Kidney epithelial cell (primary cell): ENCODE measurements around the gene OPRL1. TPM values are rescaled to one million over a fixed set of nuclear protein-coding genes. Genes with fewer than 3 reads are reported as not detected.
"Not testable (repeated sequence)": the region's sequence is repeated elsewhere in the genome, so short reads cannot be mapped to it uniquely, and the experiment has no call there.

Experiments
- DNase-seq: peaks from one replicate; pipeline ENCODE4 v3.0.0-alpha.2; 2010; ENCODE audit warnings: low read depth
- H3K27me3 ChIP-seq: 2 replicates; pipeline ENCODE4 v1.6.0; 2011; ENCODE audit warnings: low read length; ENCODE audit not compliant: control insufficient read depth, insufficient read depth
- H3K36me3 ChIP-seq: 2 replicates; pipeline ENCODE4 v1.5.1; 2011; ENCODE audit warnings: low read length; ENCODE audit not compliant: control insufficient read depth, insufficient read depth
- H3K4me3 ChIP-seq: 2 replicates; pipeline ENCODE4 v1.5.1; 2011; ENCODE audit warnings: low read depth, mild to moderate bottlenecking, control low read depth, low read length
- CTCF ChIP-seq: IDR thresholded peaks from 2 replicates; pipeline ENCODE4 v1.5.1; 2011; ENCODE audit warnings: mild to moderate bottlenecking, moderate library complexity, low read length, control low read depth, inconsistent platforms; ENCODE audit not compliant: insufficient read depth, poor library complexity, severe bottlenecking
- total RNA-seq: library from RNA; depleted of rRNA; stranded (reverse); fragments of >200 nt; gene quantifications from 2 replicates; pipeline ENCODE4 v1.2.3, GENCODE V29; 2015

OPRL1 gene
- total RNA-seq, 1 donor from 2014 or later = 0.21 TPM

- TF ChIP-seq CTCF = no peak
- no peak overlapping the region for H3K4me3 ChIP-seq
- H3K36me3 ChIP-seq = no peaks in the 10 kb centered on the region
- no peak for DNase-seq
- peaks cover 19% of the 10 kb centered on the region for H3K27me3 ChIP-seq
These were observed 36.9 kb downstream of the OPRL1 start for GRCh38 chr20:64116541-64117431.

DNA sequence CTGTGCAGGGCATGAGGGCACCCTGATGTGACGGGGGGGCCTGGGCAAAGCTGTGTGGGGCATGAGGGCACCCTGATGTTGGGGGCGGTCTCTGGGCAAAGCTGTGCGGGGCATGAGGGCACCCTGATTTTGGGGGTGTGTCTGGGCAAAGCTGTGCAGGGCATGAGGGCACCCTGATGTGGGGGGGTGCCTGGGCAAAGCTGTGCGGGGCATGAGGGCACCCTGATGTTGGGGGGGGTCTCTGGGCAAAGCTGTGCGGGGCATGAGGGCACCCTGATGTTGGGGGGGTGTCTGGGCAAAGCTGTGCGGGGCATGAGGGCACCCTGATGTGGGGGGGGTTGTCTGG is 37.5 kb downstream of the OPRL1 start:
- H3K36me3 ChIP-seq, H3K4me3 ChIP-seq, DNase-seq: not testable (repeated sequence)
- peaks cover 21% of the 10 kb centered on the region for H3K27me3 ChIP-seq

GRCh38 chr20:64119301-64119680 is 39.4 kb downstream of the OPRL1 start:
- TF ChIP-seq CTCF = no peak
- H3K4me3 ChIP-seq = no peak overlapping the region
- no peaks in the 10 kb centered on the region for H3K36me3 ChIP-seq
- DNase-seq = no peak
- peaks cover 23% of the 10 kb centered on the region for H3K27me3 ChIP-seq

GRCh38 chr20:64119681-64120341 is 39.9 kb downstream of the OPRL1 start:
- H3K4me3 ChIP-seq = peak overlapping the region; percentile 9
- H3K27me3 ChIP-seq = peaks cover 19% of the 10 kb centered on the region
- TF ChIP-seq CTCF = no peak
- H3K36me3 ChIP-seq = no peaks in the 10 kb centered on the region
- DNase-seq = no peak

GRCh38 chr20:64121586-64121985 is 41.7 kb downstream of the OPRL1 start:
- no peak for TF ChIP-seq CTCF
- peaks cover 11% of the 10 kb centered on the region for H3K27me3 ChIP-seq
- no peak for DNase-seq
- H3K36me3 ChIP-seq = no peaks in the 10 kb centered on the region
- no peak overlapping the region for H3K4me3 ChIP-seq

GRCh38 chr20:64122927-64123326 is 43.0 kb downstream of the OPRL1 start:
- H3K36me3 ChIP-seq, DNase-seq, H3K4me3 ChIP-seq: not testable (repeated sequence)
- peaks cover 11% of the 10 kb centered on the region for H3K27me3 ChIP-seq

- DNase-seq, H3K36me3 ChIP-seq, H3K4me3 ChIP-seq: not testable (repeated sequence)
- H3K27me3 ChIP-seq = peaks cover 11% of the 10 kb centered on the region
These were observed 43.6 kb downstream of the OPRL1 start for GRCh38 chr20:64123517-64123916.
